Right lobe of liver (tissue), 6 donors: Measurements from ENCODE around the gene NEK10. TPM values are rescaled to one million over a fixed set of nuclear protein-coding genes. Genes with fewer than 3 reads are reported as not detected.

Source experiments
- ATAC-seq, 4 donors: fragments of 200-7000 bp; cut with Tn5 transposase; one replicate each; pipeline ENCODE4 v1.9.1; 2020; ENCODE audit warnings: mild to moderate bottlenecking in 4 of 4, moderate library complexity in 4 of 4
- DNase-seq, 3 donors: peaks; one replicate each; pipeline ENCODE4 v3.0.0-alpha.2; 2020
- H3K27ac ChIP-seq, 3 donors: fragments of 200-600 bp; one replicate each; pipeline ENCODE4 v1.8.0; 2022
- H3K27me3 ChIP-seq, 2 donors: fragments of 200-600 bp; one replicate each; pipeline ENCODE4 v1.8.0; 2022
- H3K36me3 ChIP-seq, 4 donors: fragments of 200-600 bp; sonication (generic) in 1 of 4; one replicate each; pipeline versions ENCODE4 v1.5.1 to v1.8.0; 2017 to 2022; ENCODE audit warnings: control low read depth in 1 of 4
- H3K4me1 ChIP-seq, 4 donors: fragments of 200-600 bp; sonication (generic) in 1 of 4; one replicate each; pipeline versions ENCODE4 v1.5.1 to v1.8.0; 2017 to 2022; ENCODE audit warnings: control low read depth in 1 of 4
- H3K4me3 ChIP-seq, 3 donors: fragments of 200-600 bp; one replicate each; pipeline ENCODE4 v1.8.0; 2022
- H3K9me3 ChIP-seq, 4 donors: fragments of 200-600 bp; sonication (generic) in 1 of 4; one replicate each; pipeline versions ENCODE4 v1.5.1 to v1.8.0; 2017 to 2022; ENCODE audit warnings: control low read depth in 1 of 4
- POLR2A ChIP-seq: fragments of 450-650 bp; IDR thresholded peaks from one replicate; pipeline ENCODE4 v1.6.1; 2017; ENCODE audit warnings: antibody characterized with exemption, mild to moderate bottlenecking
- WGBS: methylation state at CpG from one replicate; pipeline ENCODE4 v1.1.6; 2018; ENCODE audit warnings: low coverage, low lambda C conversion rate; ENCODE audit not compliant: insufficient coverage; ENCODE audit errors: missing lambda C conversion rate; 5-methylcytosine and 5-hydroxymethylcytosine counted together
- intact Hi-C, 2 donors: fragments of 100-400 bp; cut with DNase I; formaldehyde crosslinking; loops; one replicate each; pipeline versions ENCODE4 v1.11.2 to v1.14.1; 2022
- total RNA-seq, 6 experiments: library from RNA; depleted of rRNA in 2 of 6; stranded (reverse); fragments of >200 nt in 2 of 6; fragmentation: NEBNext Ultra II Directional in 3 of 6; extraction: Animal tissue kit (Norgen Biotek cat#: 25700) in 3 of 6; gene quantifications; one replicate each; pipeline versions ENCODE4 v1.1.0 to v1.2.4, GENCODE V29; 2016 to 2023
- TF ChIP-seq, protein P1 (sequence below), 4 donors: fragments of 200-600 bp in 3 of 4; fragments of 450-650 bp in 1 of 4; IDR thresholded peaks; one replicate each; pipeline versions ENCODE4 v1.5.1 to v1.8.0; 2016 to 2022; ENCODE audit warnings: antibody characterized with exemption in 4 of 4, mild to moderate bottlenecking in 2 of 4
- donor health status: DM: no; HTN: yes; CAD: no.
- donor health status: DM: no; HTN: no; CAD: no.
- donor health status: DM: no; HTN: no; CAD: no.
- donor health status: DM: no; HTN: yes; CAD: no.
- donor health status: DM: no; HTN: yes; CAD: no.

Gene NEK10
- total RNA-seq, 6 experiments from 2014 or later: 0.43 to 2.5 (median 0.87) TPM

GRCh38 chr3:27090275-27091041 lies 278.7 kb downstream of the NEK10 start:
- 59% methylated on average over 6 of the region's 6 CpGs for WGBS
- Histone ChIP-seq H3K4me3 (no peak overlapping the region), H3K27me3 (no peaks in the 10 kb centered on the region)

DNA sequence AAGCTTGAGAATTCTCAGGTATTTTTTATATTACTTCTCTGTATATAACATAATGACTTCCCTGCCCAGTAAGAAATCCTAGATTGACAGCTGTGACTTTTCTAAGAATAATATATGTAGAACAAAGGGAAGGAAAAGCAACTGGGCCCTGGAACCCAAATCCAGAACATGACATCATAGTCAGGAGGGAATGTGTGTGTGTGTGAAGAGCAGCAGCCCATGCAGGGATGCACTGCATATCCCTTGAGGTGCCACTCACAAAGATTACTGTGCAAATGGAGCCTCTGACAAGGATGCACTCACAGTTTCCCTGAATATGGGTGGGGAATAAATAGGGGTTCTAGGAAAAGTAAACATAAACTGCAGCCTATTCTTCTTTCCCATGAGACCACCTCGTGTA lies 279.5 kb downstream of the NEK10 start:
- Histone ChIP-seq H3K4me3 (no peak overlapping the region), H3K27ac (no peak overlapping the region), H3K4me1 (no peaks in the 10 kb centered on the region), H3K27me3 (no peaks in the 10 kb centered on the region), H3K36me3 (no peaks in the 10 kb centered on the region), H3K9me3 (no peaks in the 10 kb centered on the region)
- DNase-seq (no peak), ATAC-seq (no peak)
- intact Hi-C loops: no loop called here
- WGBS: 36% methylated on average over 1 of the region's 1 CpG
- TF ChIP-seq, protein P1, sequence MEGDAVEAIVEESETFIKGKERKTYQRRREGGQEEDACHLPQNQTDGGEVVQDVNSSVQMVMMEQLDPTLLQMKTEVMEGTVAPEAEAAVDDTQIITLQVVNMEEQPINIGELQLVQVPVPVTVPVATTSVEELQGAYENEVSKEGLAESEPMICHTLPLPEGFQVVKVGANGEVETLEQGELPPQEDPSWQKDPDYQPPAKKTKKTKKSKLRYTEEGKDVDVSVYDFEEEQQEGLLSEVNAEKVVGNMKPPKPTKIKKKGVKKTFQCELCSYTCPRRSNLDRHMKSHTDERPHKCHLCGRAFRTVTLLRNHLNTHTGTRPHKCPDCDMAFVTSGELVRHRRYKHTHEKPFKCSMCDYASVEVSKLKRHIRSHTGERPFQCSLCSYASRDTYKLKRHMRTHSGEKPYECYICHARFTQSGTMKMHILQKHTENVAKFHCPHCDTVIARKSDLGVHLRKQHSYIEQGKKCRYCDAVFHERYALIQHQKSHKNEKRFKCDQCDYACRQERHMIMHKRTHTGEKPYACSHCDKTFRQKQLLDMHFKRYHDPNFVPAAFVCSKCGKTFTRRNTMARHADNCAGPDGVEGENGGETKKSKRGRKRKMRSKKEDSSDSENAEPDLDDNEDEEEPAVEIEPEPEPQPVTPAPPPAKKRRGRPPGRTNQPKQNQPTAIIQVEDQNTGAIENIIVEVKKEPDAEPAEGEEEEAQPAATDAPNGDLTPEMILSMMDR (IDR thresholded peaks at IDR 0.05): no peak
- TF ChIP-seq POLR2A: no peak

More at GRCh38 chr3:27090275-27091041, 278.7 kb downstream of the NEK10 start:
- ATAC-seq (no peak), DNase-seq (no peak)
- H3K36me3 ChIP-seq: no peaks in the 10 kb centered on the region
- H3K4me1 ChIP-seq: no peaks in the 10 kb centered on the region
- intact Hi-C loops: no loop called here
- no peak for TF ChIP-seq POLR2A
- TF ChIP-seq, protein P1 (IDR thresholded peaks at IDR 0.05): no peak
- H3K9me3 ChIP-seq: no peaks in the 10 kb centered on the region
- H3K27ac ChIP-seq: no peak overlapping the region

GRCh38 chr3:27089068-27089467 lies 280.1 kb downstream of the NEK10 start:
- Histone ChIP-seq H3K27me3 (no peaks in the 10 kb centered on the region), H3K36me3 (no peaks in the 10 kb centered on the region), H3K4me3 (no peak overlapping the region), H3K4me1 (no peaks in the 10 kb centered on the region), H3K9me3 (no peaks in the 10 kb centered on the region), H3K27ac (no peak overlapping the region)
- WGBS: 46% methylated on average over 2 of the region's 2 CpGs
- ATAC-seq (no peak), DNase-seq (no peak)
- intact Hi-C loops: no loop called here
- TF ChIP-seq, protein P1 (IDR thresholded peaks at IDR 0.05): no peak
- no peak for TF ChIP-seq POLR2A

DNA sequence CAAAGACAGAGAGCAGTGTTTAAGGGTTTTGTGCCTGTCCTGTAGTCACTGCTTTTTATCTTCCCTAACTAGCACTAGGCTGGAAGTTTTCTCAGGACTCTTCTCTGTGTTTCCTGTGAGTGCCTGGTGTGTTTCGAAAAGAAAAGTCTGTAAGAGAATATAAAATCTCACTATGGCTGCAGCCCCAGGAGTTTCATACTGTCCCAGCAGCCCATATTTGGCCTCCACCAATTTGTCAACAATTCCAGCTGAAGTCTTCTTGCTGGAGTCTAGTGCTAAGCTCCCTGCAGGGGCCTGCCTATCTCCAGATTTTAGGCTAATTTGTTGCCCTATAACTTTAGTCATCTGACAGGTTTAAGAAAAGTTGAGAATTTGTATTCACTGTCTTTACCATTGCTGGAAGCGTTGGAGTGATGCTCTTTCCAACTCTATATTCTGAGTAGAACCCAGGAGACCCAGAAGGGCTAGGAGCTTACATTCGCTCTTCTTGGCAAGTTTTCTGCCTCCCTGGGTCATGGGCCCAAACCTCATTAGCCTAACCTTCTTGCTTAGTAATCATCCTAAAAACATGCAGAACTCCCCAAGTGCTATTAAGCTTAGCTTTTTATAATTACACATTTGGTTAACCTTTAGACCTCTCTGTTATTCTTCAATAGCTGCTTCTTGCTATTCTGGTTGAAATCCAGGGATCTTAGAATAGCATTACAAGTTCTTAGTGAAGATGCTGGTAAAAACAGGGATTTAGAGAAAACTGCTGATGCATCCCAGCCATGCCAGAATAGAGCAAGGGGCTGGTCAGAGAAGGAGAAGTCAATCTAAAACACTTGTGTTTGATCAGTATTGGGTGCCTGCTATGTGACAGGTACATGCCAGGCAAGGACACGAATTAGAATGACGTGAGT lies 283.1 kb downstream of the NEK10 start:
- Histone ChIP-seq H3K36me3 (no peaks in the 10 kb centered on the region), H3K9me3 (no peaks in the 10 kb centered on the region), H3K27me3 (no peaks in the 10 kb centered on the region), H3K4me3 (no peak overlapping the region), H3K4me1 (no peaks in the 10 kb centered on the region), H3K27ac (no peak overlapping the region)
- intact Hi-C loops: no loop called here
- ATAC-seq (no peak), DNase-seq (no peak)
- TF ChIP-seq, protein P1 (IDR thresholded peaks at IDR 0.05): no peak
- 42% methylated on average over 4 of the region's 5 CpGs for WGBS
